ENCODE measurements around the gene NBR1.
"Not testable (repeated sequence)": the region's sequence is repeated elsewhere in the genome, so short reads cannot be mapped to it uniquely, and the experiment has no call there.

The NBR1 gene

DNA sequence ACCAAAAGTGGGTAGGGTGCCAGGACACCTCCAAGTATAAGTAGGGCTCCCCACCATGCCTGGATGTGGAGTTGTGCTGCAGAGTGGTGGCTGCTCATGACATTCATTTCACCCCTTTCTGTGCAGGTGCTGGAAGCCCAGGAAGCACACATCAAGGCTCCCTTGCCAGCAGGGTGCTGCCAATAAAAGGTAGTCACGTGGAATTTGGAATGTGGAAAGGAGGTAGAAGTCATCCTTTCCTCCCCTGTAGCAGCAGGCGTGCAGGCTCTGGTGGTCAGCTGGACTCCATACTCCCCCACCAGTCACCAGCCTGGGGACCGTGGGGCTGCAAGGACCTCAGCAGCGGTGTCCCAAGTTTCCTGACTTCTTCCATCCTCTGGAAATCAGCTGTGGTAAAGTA is 32.5 kb upstream of the NBR1 start:
- not testable (repeated sequence) for H3K9me3 ChIP-seq (ENCODE audit: control insufficient read depth, insufficient read depth, low read length); H3K4me3 ChIP-seq (ENCODE audit: low read depth, low read length); H3K4me1 ChIP-seq (ENCODE audit: control insufficient read depth, insufficient read depth, low read length); H3K27me3 ChIP-seq (ENCODE audit: control insufficient read depth, insufficient read depth, low read length); H3K9ac ChIP-seq (ENCODE audit: low read depth, low read length)
- peaks cover 10% of the 10 kb centered on the region for H3K36me3 ChIP-seq (ENCODE audit: control insufficient read depth, insufficient read depth, low read length)

DNA sequence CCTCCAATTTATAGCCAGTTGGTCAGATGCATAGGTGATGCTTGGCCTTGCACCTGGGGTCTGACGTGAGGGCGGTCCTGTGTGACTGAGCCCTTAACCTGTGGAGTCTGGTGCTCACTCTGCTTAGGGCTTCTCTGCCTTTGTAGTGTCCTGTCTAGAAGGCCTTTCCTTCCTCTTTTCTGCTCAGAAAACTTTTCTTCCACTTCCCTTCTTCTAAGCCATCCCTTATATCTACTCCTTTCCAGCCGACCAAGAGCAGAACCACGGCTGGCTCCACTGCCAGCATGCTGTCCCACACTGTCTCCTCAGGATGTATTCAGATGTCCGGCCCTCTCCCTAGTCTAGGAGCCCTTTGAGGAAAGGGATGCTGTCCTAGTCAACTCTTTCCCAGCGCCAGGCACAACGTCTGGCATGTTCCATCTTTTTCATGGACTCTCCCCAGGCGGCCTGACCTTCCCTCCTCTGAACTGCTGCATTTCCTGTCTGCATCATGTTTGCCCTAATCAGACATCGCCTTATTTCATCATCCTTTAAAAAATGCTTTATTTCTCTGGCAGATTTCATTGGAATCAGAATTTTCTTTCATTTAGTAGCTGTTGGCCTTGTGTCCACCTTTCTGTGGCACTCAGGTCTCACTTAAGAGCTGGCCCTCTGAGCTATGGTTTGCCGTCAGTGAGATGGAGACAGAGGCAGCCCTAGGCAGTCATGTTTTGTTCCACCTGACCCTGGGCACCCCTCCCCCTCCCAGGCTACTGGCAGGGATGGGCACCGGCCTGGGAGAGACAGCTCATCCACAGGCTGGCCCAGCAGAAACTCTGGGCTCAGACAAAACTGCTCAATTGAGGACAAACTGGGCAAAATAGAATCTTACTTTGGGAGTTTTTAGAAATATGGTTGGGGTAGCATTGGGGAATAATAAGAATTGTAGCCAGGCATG is 30.4 kb upstream of the NBR1 start:
- no peaks in the 10 kb centered on the region for H3K4me1 ChIP-seq (ENCODE audit: control insufficient read depth, insufficient read depth, low read length)

DNA sequence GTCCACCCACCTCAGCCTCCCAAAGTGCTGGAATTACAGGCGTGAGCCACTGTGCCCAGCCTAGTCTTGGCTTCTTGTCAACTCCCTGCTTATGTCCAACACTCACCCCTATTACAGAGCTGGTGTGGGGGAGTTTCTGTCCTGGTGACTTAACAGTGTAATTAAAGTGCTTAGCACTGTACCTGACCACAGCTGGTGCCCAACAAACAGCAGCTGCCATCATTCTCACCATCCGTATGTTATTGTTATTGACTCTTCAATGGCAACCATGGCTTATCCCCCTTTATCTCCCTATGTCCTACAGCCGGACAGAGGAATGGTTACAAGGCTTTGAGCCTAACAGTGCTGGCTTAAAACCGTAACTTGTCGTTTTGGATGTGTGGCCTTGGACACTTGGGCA is 28.9 kb upstream of the NBR1 start:
- Histone ChIP-seq H3K4me1 (ENCODE audit: control insufficient read depth, insufficient read depth, low read length) (no peaks in the 10 kb centered on the region), H3K9ac (ENCODE audit: low read depth, low read length) (no peak overlapping the region), H3K36me3 (ENCODE audit: control insufficient read depth, insufficient read depth, low read length) (no peaks in the 10 kb centered on the region), H3K4me3 (ENCODE audit: low read depth, low read length) (no peak overlapping the region), H3K27me3 (ENCODE audit: control insufficient read depth, insufficient read depth, low read length) (no peaks in the 10 kb centered on the region), H3K9me3 (ENCODE audit: control insufficient read depth, insufficient read depth, low read length) (no peaks in the 10 kb centered on the region)

More for the DNA sequence above, 30.4 kb upstream of the NBR1 start:
- H3K9ac ChIP-seq (ENCODE audit: low read depth, low read length), result no peak overlapping the region
- no peaks in the 10 kb centered on the region for H3K9me3 ChIP-seq (ENCODE audit: control insufficient read depth, insufficient read depth, low read length)
- no peak overlapping the region for H3K4me3 ChIP-seq (ENCODE audit: low read depth, low read length)
- H3K36me3 ChIP-seq (ENCODE audit: control insufficient read depth, insufficient read depth, low read length), result peaks cover 1% of the 10 kb centered on the region
- no peaks in the 10 kb centered on the region for H3K27me3 ChIP-seq (ENCODE audit: control insufficient read depth, insufficient read depth, low read length)

DNA sequence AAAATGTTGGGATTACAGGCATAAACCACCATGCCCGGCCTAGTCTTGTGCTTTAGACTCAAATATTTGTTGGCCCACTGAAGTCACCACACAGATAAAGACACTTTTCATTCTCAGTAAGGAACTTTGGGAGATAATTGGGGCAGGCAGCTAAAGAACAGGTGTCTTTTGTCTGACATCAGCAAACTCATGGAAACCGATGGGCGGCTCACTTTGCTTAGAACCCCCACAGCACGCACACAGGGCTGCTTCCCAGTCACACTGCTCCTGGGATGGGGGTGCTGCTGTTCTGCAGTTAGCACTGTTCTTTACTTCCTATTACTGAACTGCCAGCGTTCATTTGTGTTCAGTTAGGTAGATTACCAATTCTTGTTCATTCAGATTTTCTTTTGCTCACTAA is 27.8 kb upstream of the NBR1 start:
- Histone ChIP-seq H3K27me3 (ENCODE audit: control insufficient read depth, insufficient read depth, low read length) (no peaks in the 10 kb centered on the region), H3K9ac (ENCODE audit: low read depth, low read length) (no peak overlapping the region), H3K4me3 (ENCODE audit: low read depth, low read length) (no peak overlapping the region), H3K4me1 (ENCODE audit: control insufficient read depth, insufficient read depth, low read length) (no peaks in the 10 kb centered on the region), H3K9me3 (ENCODE audit: control insufficient read depth, insufficient read depth, low read length) (no peaks in the 10 kb centered on the region), H3K36me3 (ENCODE audit: control insufficient read depth, insufficient read depth, low read length) (no peaks in the 10 kb centered on the region)

DNA sequence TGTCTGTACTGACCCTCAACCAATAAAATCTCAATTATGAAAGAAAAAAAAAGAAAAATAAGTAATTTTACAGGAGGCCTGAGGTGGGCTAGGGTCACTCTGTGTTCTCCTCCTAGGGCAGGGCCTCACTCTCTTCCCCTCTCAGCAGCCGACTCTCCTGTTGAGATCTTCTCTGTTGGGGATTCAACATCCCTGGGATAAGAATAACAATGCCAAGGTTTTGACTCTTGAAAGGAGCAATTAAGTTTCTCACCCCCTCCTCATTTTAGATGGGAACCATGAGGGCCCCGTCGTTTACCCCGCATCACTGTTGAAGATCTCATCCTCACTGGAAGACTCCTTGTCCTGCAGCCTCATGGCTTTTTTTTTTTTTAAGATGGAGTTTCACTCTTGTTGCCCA is 24.4 kb upstream of the NBR1 start:
- Histone ChIP-seq H3K9ac (ENCODE audit: low read depth, low read length) (no peak overlapping the region), H3K36me3 (ENCODE audit: control insufficient read depth, insufficient read depth, low read length) (no peaks in the 10 kb centered on the region), H3K9me3 (ENCODE audit: control insufficient read depth, insufficient read depth, low read length) (no peaks in the 10 kb centered on the region), H3K4me3 (ENCODE audit: low read depth, low read length) (no peak overlapping the region), H3K27me3 (ENCODE audit: control insufficient read depth, insufficient read depth, low read length) (no peaks in the 10 kb centered on the region), H3K4me1 (ENCODE audit: control insufficient read depth, insufficient read depth, low read length) (no peaks in the 10 kb centered on the region)

- H3K27me3 ChIP-seq (ENCODE audit: control insufficient read depth, insufficient read depth, low read length), result no peaks in the 10 kb centered on the region
- no peaks in the 10 kb centered on the region for H3K9me3 ChIP-seq (ENCODE audit: control insufficient read depth, insufficient read depth, low read length)
- H3K4me1 ChIP-seq (ENCODE audit: control insufficient read depth, insufficient read depth, low read length), result no peaks in the 10 kb centered on the region
- H3K4me3 ChIP-seq (ENCODE audit: low read depth, low read length), result no peak overlapping the region
- H3K36me3 ChIP-seq (ENCODE audit: control insufficient read depth, insufficient read depth, low read length), result no peaks in the 10 kb centered on the region
- H3K9ac ChIP-seq (ENCODE audit: low read depth, low read length), result no peak overlapping the region
Measured at GRCh38 chr17:43151880-43152456, 19.0 kb upstream of the NBR1 start.

- not testable (repeated sequence) for H3K36me3 ChIP-seq (ENCODE audit: control insufficient read depth, insufficient read depth, low read length)
Measured at GRCh38 chr17:43153197-43153835, 17.7 kb upstream of the NBR1 start.

GRCh38 chr17:43155666-43156065 is 15.3 kb upstream of the NBR1 start:
- Histone ChIP-seq H3K27me3 (ENCODE audit: control insufficient read depth, insufficient read depth, low read length) (no peaks in the 10 kb centered on the region), H3K9ac (ENCODE audit: low read depth, low read length) (no peak overlapping the region), H3K36me3 (ENCODE audit: control insufficient read depth, insufficient read depth, low read length) (peaks cover 4% of the 10 kb centered on the region), H3K9me3 (ENCODE audit: control insufficient read depth, insufficient read depth, low read length) (no peaks in the 10 kb centered on the region), H3K4me3 (ENCODE audit: low read depth, low read length) (no peak overlapping the region), H3K4me1 (ENCODE audit: control insufficient read depth, insufficient read depth, low read length) (no peaks in the 10 kb centered on the region)

More at GRCh38 chr17:43153197-43153835, 17.7 kb upstream of the NBR1 start:
- not testable (repeated sequence) for H3K9ac ChIP-seq (ENCODE audit: low read depth, low read length); H3K27me3 ChIP-seq (ENCODE audit: control insufficient read depth, insufficient read depth, low read length); H3K9me3 ChIP-seq (ENCODE audit: control insufficient read depth, insufficient read depth, low read length); H3K4me1 ChIP-seq (ENCODE audit: control insufficient read depth, insufficient read depth, low read length); H3K4me3 ChIP-seq (ENCODE audit: low read depth, low read length)

GRCh38 chr17:43159232-43159631 is 11.8 kb upstream of the NBR1 start:
- not testable (repeated sequence) for H3K4me3 ChIP-seq (ENCODE audit: low read depth, low read length); H3K27me3 ChIP-seq (ENCODE audit: control insufficient read depth, insufficient read depth, low read length); H3K36me3 ChIP-seq (ENCODE audit: control insufficient read depth, insufficient read depth, low read length)

GRCh38 chr17:43159957-43160356 is 11.1 kb upstream of the NBR1 start:
- H3K9ac ChIP-seq (ENCODE audit: low read depth, low read length); H3K36me3 ChIP-seq (ENCODE audit: control insufficient read depth, insufficient read depth, low read length); H3K4me1 ChIP-seq (ENCODE audit: control insufficient read depth, insufficient read depth, low read length); H3K4me3 ChIP-seq (ENCODE audit: low read depth, low read length); H3K27me3 ChIP-seq (ENCODE audit: control insufficient read depth, insufficient read depth, low read length); H3K9me3 ChIP-seq (ENCODE audit: control insufficient read depth, insufficient read depth, low read length): not testable (repeated sequence)

More at GRCh38 chr17:43159232-43159631, 11.8 kb upstream of the NBR1 start:
- H3K9me3 ChIP-seq (ENCODE audit: control insufficient read depth, insufficient read depth, low read length); H3K9ac ChIP-seq (ENCODE audit: low read depth, low read length); H3K4me1 ChIP-seq (ENCODE audit: control insufficient read depth, insufficient read depth, low read length): not testable (repeated sequence)

DNA sequence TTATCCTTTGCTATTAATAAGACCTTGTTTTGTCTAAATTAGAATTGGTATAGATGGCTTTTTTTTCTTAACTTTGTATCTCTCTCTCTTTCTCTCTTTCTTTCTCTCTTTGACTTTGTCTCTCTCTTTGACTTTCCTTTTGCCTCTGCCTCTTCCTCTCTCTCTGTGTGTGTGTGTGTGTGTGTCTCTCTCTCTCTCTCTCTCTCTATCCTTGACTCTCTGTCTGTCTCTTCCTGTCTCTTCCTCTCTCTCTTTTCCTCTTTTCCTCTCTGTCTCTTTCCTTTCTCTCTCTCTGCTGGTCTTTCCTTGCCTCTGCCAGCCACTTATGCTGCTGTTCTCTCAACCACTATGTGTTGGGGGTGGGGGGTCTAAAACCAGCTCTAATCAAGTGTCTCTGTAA is 5.0 kb upstream of the NBR1 start:
- not testable (repeated sequence) for H3K9me3 ChIP-seq (ENCODE audit: control insufficient read depth, insufficient read depth, low read length); H3K9ac ChIP-seq (ENCODE audit: low read depth, low read length); H3K36me3 ChIP-seq (ENCODE audit: control insufficient read depth, insufficient read depth, low read length); H3K4me1 ChIP-seq (ENCODE audit: control insufficient read depth, insufficient read depth, low read length); H3K27me3 ChIP-seq (ENCODE audit: control insufficient read depth, insufficient read depth, low read length); H3K4me3 ChIP-seq (ENCODE audit: low read depth, low read length)

Data from iPS-15b (cell line).